Natural killer cell (primary cell): ENCODE data around the gene RAB9A. TPM values are rescaled to one million over a fixed set of nuclear protein-coding genes. Genes with fewer than 3 reads are reported as not detected.

Source experiments
- ATAC-seq, 3 donors: fragments of 150-1000 bp in 2 of 3; fragments of 200-7000 bp in 1 of 3; cut with Tn5 transposase; 1 replicate in 1 of 3; 2 replicates in 2 of 3; pipeline ENCODE4 v1.10.0; 2021; ENCODE audit warnings: mild to moderate bottlenecking in 2 of 3, moderate library complexity in 2 of 3
- DNase-seq, 2 donors: peaks; one replicate each; pipeline versions ENCODE4 v3.0.0 to v3.0.0-alpha.2; 2013 to 2021; ENCODE audit warnings: mixed read lengths in 1 of 2
- H3K27ac ChIP-seq: one replicate; pipeline ENCODE4 v1.5.1; 2013; ENCODE audit warnings: mild to moderate bottlenecking, low read length
- H3K27me3 ChIP-seq: one replicate; pipeline ENCODE4 v1.6.1; 2013; ENCODE audit warnings: low read length; ENCODE audit not compliant: control insufficient read depth, insufficient read depth
- H3K36me3 ChIP-seq: one replicate; pipeline ENCODE4 v1.6.1; 2013; ENCODE audit warnings: low read length; ENCODE audit not compliant: control insufficient read depth, insufficient read depth
- H3K4me1 ChIP-seq: one replicate; pipeline ENCODE4 v1.6.1; 2013; ENCODE audit warnings: low read length; ENCODE audit not compliant: control insufficient read depth, insufficient read depth
- H3K4me3 ChIP-seq: one replicate; pipeline ENCODE4 v1.5.1; 2013; ENCODE audit warnings: low read length
- H3K9me3 ChIP-seq: one replicate; pipeline ENCODE4 v1.6.1; 2013; ENCODE audit warnings: low read length; ENCODE audit not compliant: control insufficient read depth, insufficient read depth
- H3K27ac Mint-ChIP-seq, 2 donors: one replicate each; pipeline ENCODE4 v1.8.0; 2022; ENCODE audit warnings: mild to moderate bottlenecking in 2 of 2, mixed read lengths in 2 of 2, moderate library complexity in 1 of 2
- H3K27me3 Mint-ChIP-seq, 2 donors: one replicate each; pipeline ENCODE4 v1.8.0; 2022; ENCODE audit warnings: low read depth in 2 of 2, mixed read lengths in 2 of 2
- H3K36me3 Mint-ChIP-seq: one replicate; pipeline ENCODE4 v1.8.0; 2022; ENCODE audit warnings: mixed read lengths
- H3K4me1 Mint-ChIP-seq, 2 donors: one replicate each; pipeline ENCODE4 v1.8.0; 2022; ENCODE audit warnings: mixed read lengths in 2 of 2
- H3K4me3 Mint-ChIP-seq: one replicate; pipeline ENCODE4 v1.8.0; 2022; ENCODE audit warnings: mild to moderate bottlenecking, moderate library complexity, mixed read lengths
- H3K9me3 Mint-ChIP-seq, 2 donors: one replicate each; pipeline ENCODE4 v1.8.0; 2022; ENCODE audit warnings: mixed read lengths in 2 of 2
- CTCF ChIP-seq: fragments of 200-600 bp; IDR thresholded peaks from one replicate; pipeline ENCODE4 v1.8.0; 2022; ENCODE audit warnings: antibody characterized with exemption
- WGBS: methylation state at CpG from one replicate; pipeline ENCODE4 v1.1.7; 2013; ENCODE audit warnings: missing lambda C conversion rate; ENCODE audit not compliant: insufficient coverage; 5-methylcytosine and 5-hydroxymethylcytosine counted together
- intact Hi-C: fragments of 100-400 bp; cut with micrococcal nuclease; formaldehyde crosslinking; loops from one replicate; pipeline ENCODE4 v1.14.2; 2022
- total RNA-seq, 4 donors: library from RNA; stranded (reverse); fragments of 120-200 nt in 1 of 4; gene quantifications; one replicate each; pipeline versions ENCODE4 v1.2.3 to v1.2.4, GENCODE V29; 2013 to 2022

Gene RAB9A
- total RNA-seq, 3 donors from 2014 or later (not counting 1 experiment from before 2014, with no cell fraction given), result 27.0 to 36.9 (median 32.9) TPM

GRCh38 chrX:13759152-13759718, 70.3 kb downstream of the RAB9A start:
- peak overlapping the region; percentile 26 for H3K27ac ChIP-seq
- peaks cover 15% of the 10 kb centered on the region for H3K36me3 Mint-ChIP-seq
- ATAC-seq (no peak), DNase-seq (no peak)
- H3K9me3 Mint-ChIP-seq, result no peaks in the 10 kb centered on the region
- intact Hi-C loops, result no loop called here
- H3K4me1 ChIP-seq, result peaks cover 6% of the 10 kb centered on the region
- 43% methylated on average over 5 of the region's 8 CpGs for WGBS
- no peaks in the 10 kb centered on the region for H3K27me3 Mint-ChIP-seq
- no peaks in the 10 kb centered on the region for H3K27me3 ChIP-seq
- peaks cover 17% of the 10 kb centered on the region in 2 donors for H3K4me1 Mint-ChIP-seq
- no peak for TF ChIP-seq CTCF
- no peak overlapping the region for H3K4me3 ChIP-seq
- H3K4me3 Mint-ChIP-seq, result no peak overlapping the region
- H3K9me3 ChIP-seq, result no peaks in the 10 kb centered on the region
- H3K36me3 ChIP-seq, result peaks cover 68% of the 10 kb centered on the region
- peak overlapping the region; percentile 50 to 51 for H3K27ac Mint-ChIP-seq

Other genes starting within 250 kb of the RAB9A start
- gene EGFL6, start 119.5 kb upstream of the RAB9A start, total RNA-seq, result not detected
- 10 to 100 TPM; 11.2 to 17.8 (median 13.4) TPM for gene TCEANC, start 36.0 kb upstream of the RAB9A start, total RNA-seq
- gene TRAPPC2, start 45.5 kb downstream of the RAB9A start, total RNA-seq, result 10 to 100 TPM; 24.2 to 63.3 (median 42.4) TPM
- 10 to 100 TPM; 62.8 to 77.6 (median 74.9) TPM for gene OFD1, start 45.6 kb downstream of the RAB9A start, total RNA-seq
- not detected for gene GPM6B, start 128.0 kb downstream of the RAB9A start, total RNA-seq